ENCODE results near the gene ST3GAL3.

GRCh38 chr1:43945674-43946235, 238.4 kb downstream of the ST3GAL3 start:
- TF ChIP-seq ZEB2 (tag by site-specific recombination; IDR thresholded peaks at IDR 0.05) (no peak), ZBTB7A (tag by site-specific recombination; IDR thresholded peaks at IDR 0.05; ENCODE audit: low read depth) (no peak)
- TF ChIP-seq, protein P1, sequence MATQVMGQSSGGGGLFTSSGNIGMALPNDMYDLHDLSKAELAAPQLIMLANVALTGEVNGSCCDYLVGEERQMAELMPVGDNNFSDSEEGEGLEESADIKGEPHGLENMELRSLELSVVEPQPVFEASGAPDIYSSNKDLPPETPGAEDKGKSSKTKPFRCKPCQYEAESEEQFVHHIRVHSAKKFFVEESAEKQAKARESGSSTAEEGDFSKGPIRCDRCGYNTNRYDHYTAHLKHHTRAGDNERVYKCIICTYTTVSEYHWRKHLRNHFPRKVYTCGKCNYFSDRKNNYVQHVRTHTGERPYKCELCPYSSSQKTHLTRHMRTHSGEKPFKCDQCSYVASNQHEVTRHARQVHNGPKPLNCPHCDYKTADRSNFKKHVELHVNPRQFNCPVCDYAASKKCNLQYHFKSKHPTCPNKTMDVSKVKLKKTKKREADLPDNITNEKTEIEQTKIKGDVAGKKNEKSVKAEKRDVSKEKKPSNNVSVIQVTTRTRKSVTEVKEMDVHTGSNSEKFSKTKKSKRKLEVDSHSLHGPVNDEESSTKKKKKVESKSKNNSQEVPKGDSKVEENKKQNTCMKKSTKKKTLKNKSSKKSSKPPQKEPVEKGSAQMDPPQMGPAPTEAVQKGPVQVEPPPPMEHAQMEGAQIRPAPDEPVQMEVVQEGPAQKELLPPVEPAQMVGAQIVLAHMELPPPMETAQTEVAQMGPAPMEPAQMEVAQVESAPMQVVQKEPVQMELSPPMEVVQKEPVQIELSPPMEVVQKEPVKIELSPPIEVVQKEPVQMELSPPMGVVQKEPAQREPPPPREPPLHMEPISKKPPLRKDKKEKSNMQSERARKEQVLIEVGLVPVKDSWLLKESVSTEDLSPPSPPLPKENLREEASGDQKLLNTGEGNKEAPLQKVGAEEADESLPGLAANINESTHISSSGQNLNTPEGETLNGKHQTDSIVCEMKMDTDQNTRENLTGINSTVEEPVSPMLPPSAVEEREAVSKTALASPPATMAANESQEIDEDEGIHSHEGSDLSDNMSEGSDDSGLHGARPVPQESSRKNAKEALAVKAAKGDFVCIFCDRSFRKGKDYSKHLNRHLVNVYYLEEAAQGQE (tag by site-specific recombination; IDR thresholded peaks at IDR 0.05): no peak
